ENCODE results near the gene HRH1.
"Not testable (repeated sequence)": the region's sequence is repeated elsewhere in the genome, so short reads cannot be mapped to it uniquely, and the experiment has no call there.

Gene HRH1

GRCh38 chr3:11211531-11212298 is 57.4 kb downstream of the HRH1 start:
- no peak for DNase-seq

GRCh38 chr3:11212299-11212608 is 58.0 kb downstream of the HRH1 start:
- DNase-seq, result no peak

DNA sequence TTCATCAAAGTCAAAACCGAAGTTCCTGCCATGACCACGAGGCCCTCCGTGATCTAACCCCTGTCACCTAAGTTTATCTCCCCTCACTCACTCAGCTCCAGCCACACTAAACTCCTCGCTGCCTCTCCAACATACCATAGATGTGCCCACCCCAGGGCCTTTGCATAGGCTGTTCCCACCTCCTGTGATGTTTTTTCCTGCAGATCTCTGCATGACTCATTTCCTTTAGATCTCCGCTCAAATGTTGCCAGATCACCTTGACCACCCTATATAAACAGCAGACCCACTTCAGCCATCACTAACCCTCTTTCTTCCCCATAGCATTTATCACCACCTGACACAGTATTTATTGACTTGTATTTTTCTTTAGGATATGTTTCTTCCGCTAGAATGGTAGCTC is 58.5 kb downstream of the HRH1 start:
- no peak for DNase-seq

DNA sequence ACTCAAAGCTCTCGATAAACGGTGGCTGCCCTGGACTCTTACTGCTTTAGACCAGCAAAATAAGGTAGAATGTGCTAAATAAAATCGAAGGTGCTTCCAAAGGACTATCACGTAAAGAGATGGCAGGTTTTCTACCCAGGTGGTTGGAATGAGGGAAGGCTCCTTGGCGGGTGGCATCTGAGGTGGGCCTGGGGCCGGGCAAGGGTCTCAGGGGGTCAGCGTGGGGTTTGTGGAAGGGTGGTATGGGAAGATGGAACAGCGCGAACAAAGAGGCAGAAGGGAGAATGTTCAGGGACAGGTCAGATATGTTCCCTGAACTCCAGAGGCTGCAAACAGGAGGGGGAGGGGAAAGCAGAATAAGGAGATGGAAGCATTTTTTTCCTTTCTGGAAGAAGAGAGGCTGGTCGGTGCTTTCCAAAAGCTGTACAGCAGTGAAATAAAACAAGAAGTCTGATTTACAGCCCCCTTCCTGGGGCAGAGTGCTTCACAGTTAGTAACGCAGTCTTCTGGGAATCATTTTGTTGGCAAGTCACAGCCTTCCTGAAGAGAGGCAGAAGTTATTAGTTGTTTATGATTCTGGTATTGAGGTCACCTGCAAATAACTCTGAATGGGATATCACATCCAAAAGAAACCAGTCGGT is 59.6 kb downstream of the HRH1 start:
- DNase-seq, result no peak

DNA sequence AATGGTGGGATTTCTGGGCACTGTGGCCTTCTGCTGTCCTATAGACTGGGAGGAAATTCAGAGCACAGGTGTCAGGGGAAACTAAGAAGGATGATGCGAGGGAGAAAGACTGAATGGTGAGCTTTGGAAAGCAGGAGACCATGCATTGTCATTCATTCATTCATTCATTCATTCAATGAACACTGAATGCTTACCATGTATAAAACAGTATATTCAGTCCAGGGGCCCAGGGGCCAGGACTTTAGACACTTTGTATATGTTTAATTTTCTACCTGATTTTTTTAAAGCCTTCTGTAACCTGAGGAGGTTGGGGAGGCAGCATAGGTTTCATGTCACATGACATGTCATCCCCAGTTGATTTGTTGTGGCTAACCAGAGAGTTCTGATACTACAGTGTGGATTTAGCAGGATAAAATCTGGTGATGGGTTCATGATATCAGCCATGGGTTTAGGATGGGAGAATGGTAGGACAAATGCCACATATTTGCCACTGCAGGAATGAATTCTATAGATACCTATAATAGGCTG is 60.2 kb downstream of the HRH1 start:
- DNase-seq, result no peak

- not testable (repeated sequence) for DNase-seq
Observed at GRCh38 chr3:11217370-11217769, 63.1 kb downstream of the HRH1 start.

GRCh38 chr3:11220230-11220629 is 65.9 kb downstream of the HRH1 start:
- DNase-seq, result no peak

- no peak for DNase-seq
Observed at GRCh38 chr3:11221818-11222415, 67.6 kb downstream of the HRH1 start.

GRCh38 chr3:11224010-11224409 is 69.7 kb downstream of the HRH1 start:
- DNase-seq, result no peak

DNA sequence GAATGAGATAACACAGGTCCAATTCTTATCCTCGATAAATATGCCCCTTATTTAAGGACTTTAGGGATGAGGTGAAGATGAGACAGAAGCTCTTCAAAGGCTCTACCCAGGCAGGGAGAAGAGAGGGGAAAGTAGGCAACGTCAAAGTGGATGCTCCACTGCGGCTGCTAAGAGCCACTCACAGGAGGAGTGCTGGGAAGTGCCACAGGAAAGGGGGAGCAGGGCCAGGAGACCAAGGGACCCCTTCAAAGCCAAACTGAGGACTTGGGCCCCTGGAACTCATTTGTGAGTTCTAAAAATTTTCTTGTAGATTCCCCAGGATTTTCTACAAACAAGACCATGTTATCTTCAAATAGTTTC is 70.6 kb downstream of the HRH1 start:
- DNase-seq, result no peak

DNA sequence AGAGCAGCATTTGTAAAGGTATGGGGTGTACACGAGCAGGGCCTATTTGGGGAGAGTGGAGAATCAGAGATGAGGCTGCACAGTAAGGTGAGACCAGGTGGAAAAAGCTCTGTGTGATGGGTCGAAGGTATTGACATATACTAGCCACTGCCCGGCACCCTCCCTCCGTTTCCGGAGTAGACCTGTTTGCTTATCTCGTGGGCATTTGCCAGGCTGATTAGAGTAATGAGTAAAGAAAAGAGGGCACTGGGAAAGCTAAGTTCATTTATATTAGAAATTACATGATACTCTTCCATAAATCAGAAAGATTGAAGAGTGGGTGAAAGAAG is 71.7 kb downstream of the HRH1 start:
- DNase-seq, result no peak

GRCh38 chr3:11228041-11228440 is 73.7 kb downstream of the HRH1 start:
- DNase-seq, result no peak

DNA sequence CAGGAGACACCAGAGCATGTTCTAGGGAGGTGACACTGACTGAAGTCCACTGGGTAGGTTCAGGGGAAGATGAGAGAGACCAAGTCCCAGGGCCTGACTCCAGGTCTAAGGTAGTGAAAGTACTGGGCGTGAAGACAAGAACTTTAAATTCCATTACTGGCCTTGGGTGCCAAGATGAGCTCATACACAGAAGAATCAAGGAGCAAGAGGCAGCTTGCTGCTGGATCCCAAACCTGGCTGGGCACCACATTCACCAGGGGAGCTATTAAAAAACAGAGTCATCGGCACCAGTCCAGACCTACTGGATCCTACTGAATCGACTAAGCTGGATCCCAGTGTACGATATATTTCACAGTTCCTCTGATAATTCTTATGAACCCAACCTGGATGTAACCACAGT is 75.8 kb downstream of the HRH1 start:
- no peak for DNase-seq

DNA sequence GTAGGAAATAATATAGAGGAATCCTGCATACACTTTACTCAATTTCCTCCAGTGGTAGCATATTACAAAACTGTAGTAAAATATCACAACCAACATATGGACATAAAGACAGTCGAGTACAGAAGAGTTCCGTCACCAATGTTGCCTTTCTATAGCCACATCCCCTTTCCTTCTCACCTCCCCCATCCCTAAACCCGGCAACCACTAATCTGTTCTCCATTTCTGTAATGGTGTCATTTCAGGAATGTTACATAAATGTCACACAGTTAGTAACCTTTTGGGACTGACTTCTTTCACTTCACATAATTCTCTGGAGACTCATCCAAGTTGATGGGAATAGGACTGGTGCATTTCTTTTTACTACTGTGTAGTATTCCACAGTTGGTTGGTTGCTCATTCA is 76.5 kb downstream of the HRH1 start:
- DNase-seq, result no peak

- DNase-seq, result no peak
Observed at GRCh38 chr3:11235385-11235784, 81.1 kb downstream of the HRH1 start.

DNA sequence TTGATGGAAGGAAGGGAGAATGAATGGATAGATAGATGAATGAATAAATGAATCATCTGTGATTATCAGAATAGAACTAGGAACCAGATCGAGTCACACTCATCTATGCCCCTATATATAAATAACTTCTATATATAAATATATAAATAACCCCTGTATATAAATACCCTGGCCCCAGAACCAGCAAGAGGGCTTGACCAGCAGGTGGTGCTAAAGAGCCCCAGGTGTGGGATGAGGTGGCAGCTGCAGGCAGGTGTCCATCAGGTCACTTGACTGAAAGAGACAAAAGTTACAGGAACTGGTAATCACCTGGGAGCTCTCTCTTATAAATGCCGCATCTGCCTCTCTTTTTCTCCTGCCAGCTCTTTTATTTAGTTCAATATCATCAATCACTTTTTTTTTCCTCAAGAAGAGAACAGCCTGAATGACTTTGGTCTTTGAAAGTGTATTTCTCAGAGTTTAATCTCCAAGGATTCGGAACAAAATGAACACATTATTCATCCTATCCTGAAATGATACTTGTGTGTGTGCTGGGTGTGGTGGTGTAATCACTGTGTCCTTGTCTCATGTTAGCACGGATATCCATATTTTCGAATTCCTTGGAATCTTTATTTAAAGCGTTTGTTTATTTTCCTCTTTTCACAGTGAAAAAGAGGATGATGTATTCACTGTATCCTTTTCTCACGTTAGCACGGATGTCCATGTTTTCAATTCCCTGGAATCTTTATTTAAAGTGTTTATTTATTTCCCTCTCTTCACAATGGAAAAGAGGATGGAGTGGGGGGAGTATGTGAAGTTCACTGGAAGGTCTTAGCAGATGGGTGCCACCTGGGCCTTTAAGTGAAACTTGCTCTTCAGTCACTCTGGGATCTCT is 82.5 kb downstream of the HRH1 start:
- peak; percentile 62 for DNase-seq

- no peak for DNase-seq
Observed at GRCh38 chr3:11238060-11238459, 83.8 kb downstream of the HRH1 start.

DNA sequence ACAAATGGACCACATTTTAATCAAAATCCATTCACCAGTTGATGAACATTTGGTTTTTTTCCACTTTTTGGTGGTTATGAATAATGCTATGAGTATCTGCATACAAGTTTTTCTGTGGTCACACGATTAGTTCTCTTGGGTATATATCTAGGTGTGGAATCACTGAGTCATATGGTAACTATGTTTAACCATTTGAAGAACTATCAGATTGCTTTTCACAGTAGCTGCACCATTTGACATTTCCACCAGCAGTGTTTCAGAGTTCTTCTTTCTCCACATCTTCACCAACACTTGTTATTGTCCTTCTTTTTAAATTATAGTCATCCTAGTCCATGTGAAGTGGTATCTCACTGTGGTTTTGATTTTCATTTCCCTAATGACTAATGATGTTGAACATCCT is 84.6 kb downstream of the HRH1 start:
- peak; percentile 36 for DNase-seq

GRCh38 chr3:11239796-11240195 is 85.5 kb downstream of the HRH1 start:
- no peak for DNase-seq

DNA sequence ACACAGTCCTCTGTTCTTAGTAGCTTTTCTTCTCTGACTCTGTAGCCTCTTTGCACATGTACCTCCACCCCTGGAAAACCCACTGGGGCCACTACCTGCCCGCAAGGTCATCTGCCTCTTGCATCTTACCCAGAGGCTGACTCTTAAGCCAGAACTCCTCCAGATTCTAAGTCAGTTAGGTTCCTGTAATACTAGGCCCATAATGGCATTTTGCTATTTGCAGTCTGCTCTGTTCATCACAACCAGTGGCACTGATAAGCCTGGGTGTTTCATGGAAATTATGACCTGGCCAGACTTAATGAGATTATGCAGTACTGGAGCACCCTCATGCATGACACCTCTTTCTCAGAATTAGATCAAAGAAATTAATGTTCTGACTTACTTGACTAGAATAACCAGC is 86.2 kb downstream of the HRH1 start:
- DNase-seq, result no peak

DNA sequence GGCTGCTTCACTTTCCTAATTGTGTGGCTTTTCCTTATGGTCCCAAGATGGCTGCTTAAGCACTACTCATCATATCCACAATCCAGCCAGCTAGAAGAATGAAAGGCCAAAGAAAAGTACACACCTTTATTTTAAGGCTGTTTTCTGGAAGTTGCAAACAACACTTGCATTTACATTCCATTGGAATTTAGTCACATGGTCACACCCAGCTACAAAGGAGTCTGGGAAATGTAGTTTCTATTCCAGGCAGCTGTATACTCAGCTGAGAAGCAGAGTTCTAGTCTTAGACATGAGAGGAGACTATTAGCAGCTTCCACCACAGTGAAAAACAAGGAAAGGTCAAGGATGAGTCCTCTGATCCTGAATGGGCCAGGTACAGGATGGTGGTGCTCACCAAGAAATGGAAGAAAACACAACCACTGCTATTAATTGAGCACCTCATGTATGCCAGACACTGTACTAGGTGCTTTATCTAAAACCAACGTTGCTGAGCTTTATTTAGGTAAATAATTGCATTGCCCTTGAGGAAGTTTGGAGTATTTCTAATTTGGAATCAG is 89.9 kb downstream of the HRH1 start:
- DNase-seq, result no peak

- DNase-seq, result no peak
Observed at GRCh38 chr3:11245276-11245675, 91.0 kb downstream of the HRH1 start.

Measured in hematopoietic multipotent progenitor cell treated with erythropoietin and hydrocortisone succinate and interleukin-3 and kit ligand, for 4 days (in vitro differentiated cells).